Measurements from ENCODE around the gene PDLIM1. TPM values are rescaled to one million over a fixed set of nuclear protein-coding genes. Genes with fewer than 3 reads are reported as not detected.

PDLIM1 gene
- total and polyA plus RNA-seq, 10 of the 15 experiments (the other 5 are each of a cell fraction or from before 2014, with no cell fraction given): 95.7 to 714 (median 309) TPM

GRCh38 chr10:95314192-95314918 is 23.6 kb upstream of the PDLIM1 start:
- intact Hi-C loops (cut with micrococcal nuclease; ENCODE audit: unreplicated experiment): no loop called here
- Histone ChIP-seq H3K9ac (ENCODE audit: control insufficient read depth, insufficient read depth, low read length) (no peak overlapping the region), H4K20me1 (ENCODE audit: control insufficient read depth, insufficient read depth) (no peaks in the 10 kb centered on the region), H3K79me2 (ENCODE audit: control insufficient read depth, insufficient read depth, low read length) (no peaks in the 10 kb centered on the region), H3K27me3 (replicated peaks in 1 of 2; ENCODE audit: control insufficient read depth in 2 of 2, insufficient read depth in 2 of 2, low read length in 1 of 2) (no peaks in the 10 kb centered on the region), H3K4me1 (ENCODE audit: control insufficient read depth, insufficient read depth, low read length) (peaks cover 13% of the 10 kb centered on the region), H3K9me3 (replicated peaks; ENCODE audit: control insufficient read depth, insufficient read depth, low read length) (no peaks in the 10 kb centered on the region), H2AFZ (ENCODE audit: control insufficient read depth, low read depth, low read length) (no peak overlapping the region), H3K4me3 (no peak overlapping the region), H3K36me3 (ENCODE audit: control insufficient read depth in 2 of 2, insufficient read depth in 2 of 2, low read length in 1 of 2) (no peaks in the 10 kb centered on the region), H3K4me2 (ENCODE audit: control insufficient read depth, insufficient read depth) (no peak overlapping the region), H3K27ac (ENCODE audit: control insufficient read depth, insufficient read depth) (no peak overlapping the region)
- TF ChIP-seq BACH1 (IDR thresholded peaks at IDR 0.05; ENCODE audit: borderline replicate concordance): no peak
- RAD21 ChIA-PET (ENCODE audit: unreplicated experiment): no interaction called here
- POLR2A ChIA-PET: no interaction called here
- ATAC-seq (no peak), FAIRE-seq (no peak), DNase-seq (ENCODE audit: low read depth, low spot score) (no peak)
- in situ Hi-C loops (cut with MboI): no loop called here
- BruUV-seq (replicated peaks): no TSS peak
- CTCF ChIA-PET: interaction anchor here (0.7 kb wide), 1 partner anchor 49 kb away, joined by 4 read pairs; no protein-coding TSS in a partner anchor
- 50% methylated on average over 4 of the region's 4 CpGs for WGBS (ENCODE audit: insufficient coverage, insufficient replicate concordance, low lambda C conversion rate, missing lambda C conversion rate)
- SMC1A ChIA-PET (ENCODE audit: uncharacterized antibody, unreplicated experiment): interaction anchor here (0.6 to 2.2 kb wide), 2 partner anchors 15 to 28 kb away, joined by 3 to 6 read pairs; no protein-coding TSS in a partner anchor

DNA sequence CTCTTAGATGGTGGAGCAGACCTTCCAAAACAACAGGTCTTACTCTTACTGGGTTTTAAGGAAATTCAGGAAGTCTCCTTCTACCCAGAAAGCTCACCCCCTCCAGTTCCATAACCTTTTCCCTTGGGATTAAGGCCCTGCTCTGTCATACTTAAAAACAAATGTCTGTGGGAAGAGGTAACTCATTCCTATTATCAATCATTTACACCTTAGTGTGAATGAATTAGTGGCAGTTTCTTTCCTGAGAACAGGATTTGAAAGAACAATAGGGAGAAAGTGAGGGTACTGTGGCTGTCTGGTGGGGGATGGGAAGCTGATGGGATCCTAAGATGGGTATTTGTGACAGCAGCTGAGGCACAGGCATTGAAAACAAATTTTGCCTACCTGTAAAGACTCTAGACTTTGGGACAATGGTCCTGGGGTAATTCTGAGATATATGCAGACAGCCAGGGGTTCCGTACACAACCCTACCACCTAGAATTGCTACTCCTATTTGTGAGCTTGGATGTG is 22.2 kb upstream of the PDLIM1 start:
- Histone ChIP-seq H4K20me1 (ENCODE audit: control insufficient read depth, insufficient read depth) (no peaks in the 10 kb centered on the region), H3K9ac (ENCODE audit: control insufficient read depth, insufficient read depth, low read length) (no peak overlapping the region), H3K27ac (ENCODE audit: control insufficient read depth, insufficient read depth) (no peak overlapping the region), H3K27me3 (replicated peaks in 1 of 2; ENCODE audit: control insufficient read depth in 2 of 2, insufficient read depth in 2 of 2, low read length in 1 of 2) (no peaks in the 10 kb centered on the region), H3K36me3 (ENCODE audit: control insufficient read depth in 2 of 2, insufficient read depth in 2 of 2, low read length in 1 of 2) (no peaks in the 10 kb centered on the region), H2AFZ (ENCODE audit: control insufficient read depth, low read depth, low read length) (no peak overlapping the region), H3K4me3 (no peak overlapping the region), H3K4me1 (ENCODE audit: control insufficient read depth, insufficient read depth, low read length) (peaks cover 25% of the 10 kb centered on the region), H3K79me2 (ENCODE audit: control insufficient read depth, insufficient read depth, low read length) (no peaks in the 10 kb centered on the region), H3K4me2 (ENCODE audit: control insufficient read depth, insufficient read depth) (no peak overlapping the region), H3K9me3 (replicated peaks; ENCODE audit: control insufficient read depth, insufficient read depth, low read length) (no peaks in the 10 kb centered on the region)
- WGBS (ENCODE audit: insufficient coverage, insufficient replicate concordance, low lambda C conversion rate, missing lambda C conversion rate): 100% methylated on average over 1 of the region's 1 CpG
- intact Hi-C loops (cut with micrococcal nuclease; ENCODE audit: unreplicated experiment): no loop called here
- CTCF ChIA-PET: interaction anchor here (1.8 kb wide), 1 partner anchor 25 kb away, joined by 4 read pairs; no protein-coding TSS in a partner anchor
- FAIRE-seq (no peak), ATAC-seq (no peak), DNase-seq (ENCODE audit: low read depth, low spot score) (no peak)
- no peak for TF ChIP-seq HSF1 (IDR thresholded peaks at IDR 0.05; ENCODE audit: low read depth, low read length)
- TF ChIP-seq ZNF384 (IDR thresholded peaks at IDR 0.05; ENCODE audit: borderline replicate concordance, low read depth, low read length): no peak
- no peak for TF ChIP-seq CREM (IDR thresholded peaks at IDR 0.05; ENCODE audit: low read depth)
- no TSS peak for BruUV-seq (replicated peaks)
- in situ Hi-C loops (cut with MboI): no loop called here
- RAD21 ChIA-PET (ENCODE audit: unreplicated experiment): no interaction called here
- POLR2A ChIA-PET: no interaction called here
- SMC1A ChIA-PET (ENCODE audit: uncharacterized antibody, unreplicated experiment): interaction anchor here (0.6 to 1.1 kb wide), 2 partner anchors 25 to 68 kb away, joined by 3 read pairs; no protein-coding TSS in a partner anchor

All from GM12878 (cell line).